ENCODE results near the gene AGT. TPM values are rescaled to one million over a fixed set of nuclear protein-coding genes. Genes with fewer than 3 reads are reported as not detected.

Gene AGT
- total and polyA plus RNA-seq, 3 donors from 2014 or later: 3.3 to 10.7 (median 4.6) TPM

- intact Hi-C loops (cut with DNase I; ENCODE audit: low total_unique reads): no loop called here
- no peaks in the 10 kb centered on the region for H3K36me3 ChIP-seq (ENCODE audit: low read depth, missing control alignments)
- no peak for DNase-seq
- no peak overlapping the region for H3K4me3 ChIP-seq
- H3K27me3 ChIP-seq: no peaks in the 10 kb centered on the region
- no peaks in the 10 kb centered on the region for H3K9me3 ChIP-seq
- TF ChIP-seq CTCF (IDR thresholded peaks at IDR 0.05) (no peak), POLR2A (IDR thresholded peaks at IDR 0.05) (no peak)
- no peak overlapping the region for H3K27ac ChIP-seq
- 93% methylated on average over 14 of the region's 14 CpGs for WGBS, 2 donors
- H3K4me1 ChIP-seq: no peaks in the 10 kb centered on the region
Observed at GRCh38 chr1:230698130-230698529, 15.8 kb downstream of the AGT start.

- Histone ChIP-seq H3K4me1 (no peaks in the 10 kb centered on the region), H3K27me3 (no peaks in the 10 kb centered on the region), H3K27ac (no peak overlapping the region), H3K9me3 (no peaks in the 10 kb centered on the region), H3K36me3 (ENCODE audit: low read depth, missing control alignments) (no peaks in the 10 kb centered on the region), H3K4me3 (no peak overlapping the region)
- no peak for TF ChIP-seq POLR2A (IDR thresholded peaks at IDR 0.05)
- TF ChIP-seq CTCF (IDR thresholded peaks at IDR 0.05): no peak
- DNase-seq: no peak
- 81 to 91% methylated on average over 7 of the region's 7 CpGs for WGBS, 2 donors
- intact Hi-C loops (cut with DNase I; ENCODE audit: low total_unique reads): no loop called here
Observed at GRCh38 chr1:230696722-230697437, 17.0 kb downstream of the AGT start.

- Histone ChIP-seq H3K27me3 (no peaks in the 10 kb centered on the region), H3K36me3 (ENCODE audit: low read depth, missing control alignments) (no peaks in the 10 kb centered on the region), H3K27ac (no peak overlapping the region), H3K4me1 (no peaks in the 10 kb centered on the region), H3K9me3 (no peaks in the 10 kb centered on the region), H3K4me3 (no peak overlapping the region)
- WGBS, 2 donors: 76 to 84% methylated on average over 8 of the region's 8 CpGs
- intact Hi-C loops (cut with DNase I; ENCODE audit: low total_unique reads): no loop called here
- TF ChIP-seq CTCF (IDR thresholded peaks at IDR 0.05) (no peak), POLR2A (IDR thresholded peaks at IDR 0.05) (no peak)
- DNase-seq: no peak
Observed at GRCh38 chr1:230696218-230696617, 17.7 kb downstream of the AGT start.

- DNase-seq: no peak
- Histone ChIP-seq H3K27ac (no peak overlapping the region), H3K9me3 (no peaks in the 10 kb centered on the region), H3K4me1 (no peaks in the 10 kb centered on the region), H3K4me3 (no peak overlapping the region), H3K36me3 (ENCODE audit: low read depth, missing control alignments) (no peaks in the 10 kb centered on the region), H3K27me3 (no peaks in the 10 kb centered on the region)
- WGBS, 2 donors: 60 to 76% methylated on average over 4 of the region's 4 CpGs
- TF ChIP-seq POLR2A (IDR thresholded peaks at IDR 0.05): no peak
- TF ChIP-seq CTCF (IDR thresholded peaks at IDR 0.05): no peak
- intact Hi-C loops (cut with DNase I; ENCODE audit: low total_unique reads): no loop called here
Observed at GRCh38 chr1:230694991-230695390, 18.9 kb downstream of the AGT start.

- no peak for TF ChIP-seq CTCF (IDR thresholded peaks at IDR 0.05)
- no peak for TF ChIP-seq POLR2A (IDR thresholded peaks at IDR 0.05)
- DNase-seq: no peak
- WGBS, 2 donors: 91 to 95% methylated on average over 4 of the region's 4 CpGs
- H3K27ac ChIP-seq: no peak overlapping the region
- no peaks in the 10 kb centered on the region for H3K9me3 ChIP-seq
- no peak overlapping the region for H3K4me3 ChIP-seq
- H3K4me1 ChIP-seq: no peaks in the 10 kb centered on the region
- intact Hi-C loops (cut with DNase I; ENCODE audit: low total_unique reads): no loop called here
- H3K27me3 ChIP-seq: no peaks in the 10 kb centered on the region
- no peaks in the 10 kb centered on the region for H3K36me3 ChIP-seq (ENCODE audit: low read depth, missing control alignments)
Observed at GRCh38 chr1:230694464-230694863, 19.5 kb downstream of the AGT start.

Measured in testis (tissue), 3 donors.